Activated CD4-positive, alpha-beta T cell treated with anti-CD3 and anti-CD28 coated beads, Interleukin-2, amount 10 ng/mL, durations not matched to agents 24 days and 14 days (primary cell): ENCODE data around the gene SLC6A19. TPM values are rescaled to one million over a fixed set of nuclear protein-coding genes. Genes with fewer than 3 reads are reported as not detected.

ENCODE experiments used
- DNase-seq: peaks from one replicate; pipeline ENCODE4 v3.0.0; 2022
- H3K27ac Mint-ChIP-seq: one replicate; pipeline ENCODE4 v1.8.0; 2022; ENCODE audit warnings: mild to moderate bottlenecking, mixed read lengths
- H3K27me3 Mint-ChIP-seq: one replicate; pipeline ENCODE4 v1.8.0; 2022; ENCODE audit warnings: mixed read lengths
- H3K36me3 Mint-ChIP-seq: one replicate; pipeline ENCODE4 v1.8.0; 2022; ENCODE audit warnings: low read depth, mild to moderate bottlenecking, mixed read lengths
- H3K4me1 Mint-ChIP-seq: one replicate; pipeline ENCODE4 v1.8.0; 2021; ENCODE audit warnings: mixed read lengths
- H3K4me3 Mint-ChIP-seq: one replicate; pipeline ENCODE4 v1.8.0; 2022; ENCODE audit warnings: mild to moderate bottlenecking, moderate library complexity, mixed read lengths
- H3K9me3 Mint-ChIP-seq: one replicate; pipeline ENCODE4 v1.8.0; 2021; ENCODE audit warnings: mixed read lengths
- intact Hi-C: fragments of 100-400 bp; cut with micrococcal nuclease; formaldehyde crosslinking; loops from one replicate; pipeline ENCODE4 v1.15.1; 2023
- total RNA-seq: library from RNA; stranded (reverse); gene quantifications from 2 replicates; pipeline ENCODE4 v1.2.3, GENCODE V29; 2022

Gene SLC6A19
- total RNA-seq, 1 donor from 2014 or later: not detected

DNA sequence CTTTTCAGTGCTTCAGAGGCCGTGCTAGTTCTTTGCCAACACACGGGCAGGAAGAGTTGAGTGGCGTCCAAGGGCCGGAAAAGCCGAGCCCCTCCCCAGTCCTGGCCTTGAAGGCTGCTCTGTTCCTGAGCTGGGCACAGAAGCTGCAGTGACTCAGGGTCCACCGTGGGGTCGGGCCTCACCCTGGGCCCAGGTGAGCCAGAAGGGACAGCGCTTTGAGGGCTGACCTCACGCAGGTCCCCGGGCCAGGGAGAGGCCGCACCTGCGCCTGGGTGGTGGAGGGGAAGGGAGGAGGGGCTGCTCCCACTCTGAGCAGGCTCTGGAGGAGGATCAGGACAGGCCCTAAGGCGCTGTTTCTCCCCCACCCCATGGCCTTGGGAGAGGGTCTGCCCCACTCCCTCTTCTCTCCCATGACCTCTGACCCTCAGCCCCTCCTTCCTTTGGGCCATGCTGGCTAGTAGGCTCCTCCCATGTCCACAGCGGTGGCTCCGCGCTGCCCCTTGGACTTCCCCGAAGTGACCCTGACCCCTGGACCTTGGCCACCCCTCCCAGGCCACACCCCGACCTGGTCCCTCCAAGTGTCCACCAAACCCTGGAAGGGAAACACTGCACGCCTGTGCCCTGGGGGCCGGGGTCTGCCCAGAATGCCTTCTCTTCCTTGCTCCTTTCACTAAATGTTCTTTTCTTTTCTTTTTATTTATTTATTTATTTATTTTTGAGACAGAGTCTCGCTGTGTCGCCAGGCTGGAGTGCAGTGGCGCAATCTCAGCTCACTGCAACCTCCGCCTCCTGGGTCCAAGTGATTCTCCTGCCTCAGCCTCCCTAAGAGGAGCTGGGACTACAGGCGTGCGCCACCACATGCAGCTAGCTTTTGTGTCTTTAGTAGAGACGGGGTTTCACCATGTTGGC lies 19.7 kb upstream of the SLC6A19 start:
- Mint-ChIP-seq H3K36me3 (no peaks in the 10 kb centered on the region), H3K4me3 (no peak overlapping the region), H3K27me3 (no peaks in the 10 kb centered on the region), H3K9me3 (no peaks in the 10 kb centered on the region), H3K27ac (no peak overlapping the region), H3K4me1 (no peaks in the 10 kb centered on the region)
- intact Hi-C loops: no loop called here
- DNase-seq: no peak

DNA sequence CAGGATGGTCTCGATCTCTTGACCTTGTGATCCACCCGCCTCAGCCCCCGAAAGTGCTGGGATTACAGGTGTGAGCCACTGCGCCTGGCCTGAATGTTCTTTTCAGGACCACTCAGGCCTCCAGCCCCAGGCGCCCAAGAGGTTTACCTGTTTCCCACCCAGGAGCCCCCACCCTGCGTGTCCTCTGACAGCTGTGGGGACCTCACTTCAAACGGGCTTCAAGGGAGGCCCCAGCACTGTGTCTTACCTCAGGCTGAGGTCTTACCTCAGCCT lies 19.1 kb upstream of the SLC6A19 start:
- H3K9me3 Mint-ChIP-seq: no peaks in the 10 kb centered on the region
- intact Hi-C loops: no loop called here
- DNase-seq: no peak
- no peaks in the 10 kb centered on the region for H3K4me1 Mint-ChIP-seq
- no peaks in the 10 kb centered on the region for H3K36me3 Mint-ChIP-seq
- no peak overlapping the region for H3K27ac Mint-ChIP-seq
- H3K4me3 Mint-ChIP-seq: no peak overlapping the region
- H3K27me3 Mint-ChIP-seq: no peaks in the 10 kb centered on the region

GRCh38 chr5:1182633-1183423 lies 18.6 kb upstream of the SLC6A19 start:
- Mint-ChIP-seq H3K9me3 (no peaks in the 10 kb centered on the region), H3K4me3 (no peak overlapping the region), H3K27ac (no peak overlapping the region), H3K27me3 (no peaks in the 10 kb centered on the region), H3K4me1 (no peaks in the 10 kb centered on the region), H3K36me3 (no peaks in the 10 kb centered on the region)
- no peak for DNase-seq
- intact Hi-C loops: no loop called here

- no peaks in the 10 kb centered on the region for H3K27me3 Mint-ChIP-seq
- H3K36me3 Mint-ChIP-seq: no peaks in the 10 kb centered on the region
- DNase-seq: no peak
- no peak overlapping the region for H3K4me3 Mint-ChIP-seq
- no peaks in the 10 kb centered on the region for H3K9me3 Mint-ChIP-seq
- no peaks in the 10 kb centered on the region for H3K4me1 Mint-ChIP-seq
- intact Hi-C loops: no loop called here
- H3K27ac Mint-ChIP-seq: no peak overlapping the region
Measured at GRCh38 chr5:1183424-1184162, 17.8 kb upstream of the SLC6A19 start.

- intact Hi-C loops: no loop called here
- Mint-ChIP-seq H3K27ac (no peak overlapping the region), H3K36me3 (no peaks in the 10 kb centered on the region), H3K4me1 (no peaks in the 10 kb centered on the region), H3K4me3 (no peak overlapping the region), H3K27me3 (no peaks in the 10 kb centered on the region), H3K9me3 (no peaks in the 10 kb centered on the region)
- DNase-seq: no peak
Measured at GRCh38 chr5:1184163-1184470, 17.3 kb upstream of the SLC6A19 start.

GRCh38 chr5:1184481-1184880 lies 16.9 kb upstream of the SLC6A19 start:
- H3K27me3 Mint-ChIP-seq: peaks cover 2% of the 10 kb centered on the region
- no peak overlapping the region for H3K4me3 Mint-ChIP-seq
- intact Hi-C loops: no loop called here
- no peaks in the 10 kb centered on the region for H3K9me3 Mint-ChIP-seq
- DNase-seq: no peak
- H3K36me3 Mint-ChIP-seq: no peaks in the 10 kb centered on the region
- no peak overlapping the region for H3K27ac Mint-ChIP-seq
- no peaks in the 10 kb centered on the region for H3K4me1 Mint-ChIP-seq

DNA sequence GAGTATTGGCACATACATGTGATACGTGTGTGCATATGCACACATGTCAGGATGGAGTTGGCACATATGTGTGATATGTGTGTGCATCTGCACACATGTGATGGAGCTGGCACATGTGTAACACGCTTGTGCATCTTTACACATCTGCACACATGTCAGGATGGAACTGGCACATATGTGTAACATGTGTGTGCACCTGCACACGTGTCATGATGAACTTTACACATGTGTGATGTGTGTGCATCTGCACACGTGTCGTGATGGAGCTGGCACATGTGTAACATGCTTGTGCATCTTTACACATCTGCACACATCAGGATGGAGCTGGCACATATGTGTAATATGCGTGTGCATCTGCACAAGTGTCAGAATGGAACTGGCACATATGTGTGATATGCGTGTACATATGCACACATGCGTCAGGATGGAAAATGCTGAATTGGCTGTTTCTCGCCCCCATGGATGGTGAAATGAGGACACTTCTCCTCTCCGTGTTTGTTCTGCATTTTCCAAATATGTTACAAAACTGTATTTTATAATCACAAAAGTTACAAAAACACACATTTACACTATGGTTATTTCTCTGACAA lies 16.3 kb upstream of the SLC6A19 start:
- Mint-ChIP-seq H3K27ac (no peak overlapping the region), H3K27me3 (peaks cover 3% of the 10 kb centered on the region), H3K4me1 (no peaks in the 10 kb centered on the region), H3K36me3 (no peaks in the 10 kb centered on the region), H3K9me3 (no peaks in the 10 kb centered on the region), H3K4me3 (no peak overlapping the region)
- intact Hi-C loops: no loop called here
- no peak for DNase-seq

- H3K4me1 Mint-ChIP-seq: no peaks in the 10 kb centered on the region
Measured at GRCh38 chr5:1185629-1186350, 15.6 kb upstream of the SLC6A19 start.

GRCh38 chr5:1186351-1187233 lies 14.8 kb upstream of the SLC6A19 start:
- no peak for DNase-seq
- peaks cover 13% of the 10 kb centered on the region for H3K27me3 Mint-ChIP-seq
- no peaks in the 10 kb centered on the region for H3K4me1 Mint-ChIP-seq
- intact Hi-C loops: no loop called here
- H3K27ac Mint-ChIP-seq: no peak overlapping the region
- H3K9me3 Mint-ChIP-seq: no peaks in the 10 kb centered on the region
- H3K36me3 Mint-ChIP-seq: no peaks in the 10 kb centered on the region
- no peak overlapping the region for H3K4me3 Mint-ChIP-seq

More at GRCh38 chr5:1185629-1186350, 15.6 kb upstream of the SLC6A19 start:
- DNase-seq: no peak
- Mint-ChIP-seq H3K27me3 (peaks cover 10% of the 10 kb centered on the region), H3K27ac (no peak overlapping the region), H3K4me3 (no peak overlapping the region), H3K9me3 (no peaks in the 10 kb centered on the region), H3K36me3 (no peaks in the 10 kb centered on the region)
- intact Hi-C loops: no loop called here

GRCh38 chr5:1187234-1187949 lies 14.0 kb upstream of the SLC6A19 start:
- H3K27ac Mint-ChIP-seq: no peak overlapping the region
- no peaks in the 10 kb centered on the region for H3K36me3 Mint-ChIP-seq
- DNase-seq: no peak
- H3K9me3 Mint-ChIP-seq: no peaks in the 10 kb centered on the region
- no peaks in the 10 kb centered on the region for H3K4me1 Mint-ChIP-seq
- H3K27me3 Mint-ChIP-seq: peaks cover 15% of the 10 kb centered on the region
- no peak overlapping the region for H3K4me3 Mint-ChIP-seq
- intact Hi-C loops: no loop called here

DNA sequence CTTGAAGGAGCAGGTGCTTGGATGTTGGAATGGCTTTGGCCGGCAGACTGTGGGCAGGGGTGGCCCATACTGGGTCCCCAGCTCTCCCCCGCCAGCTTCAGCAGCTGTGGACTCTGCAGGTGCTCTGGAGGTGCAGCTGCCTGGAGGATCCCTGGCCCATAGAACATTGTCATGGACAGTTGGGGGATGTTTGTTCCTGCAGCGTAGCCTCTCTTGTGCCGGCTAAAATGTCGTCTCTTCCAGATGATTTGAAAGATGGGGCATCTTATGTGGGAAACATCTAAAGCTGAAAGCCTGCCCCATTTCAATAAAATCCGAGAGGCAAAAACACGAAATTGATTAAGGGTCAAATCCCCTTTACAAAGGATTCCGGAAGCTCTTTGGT lies 13.5 kb upstream of the SLC6A19 start:
- no peaks in the 10 kb centered on the region for H3K36me3 Mint-ChIP-seq
- H3K9me3 Mint-ChIP-seq: no peaks in the 10 kb centered on the region
- H3K4me3 Mint-ChIP-seq: no peak overlapping the region
- H3K27ac Mint-ChIP-seq: no peak overlapping the region
- DNase-seq: no peak
- no peaks in the 10 kb centered on the region for H3K4me1 Mint-ChIP-seq
- intact Hi-C loops: no loop called here
- H3K27me3 Mint-ChIP-seq: peaks cover 17% of the 10 kb centered on the region

DNA sequence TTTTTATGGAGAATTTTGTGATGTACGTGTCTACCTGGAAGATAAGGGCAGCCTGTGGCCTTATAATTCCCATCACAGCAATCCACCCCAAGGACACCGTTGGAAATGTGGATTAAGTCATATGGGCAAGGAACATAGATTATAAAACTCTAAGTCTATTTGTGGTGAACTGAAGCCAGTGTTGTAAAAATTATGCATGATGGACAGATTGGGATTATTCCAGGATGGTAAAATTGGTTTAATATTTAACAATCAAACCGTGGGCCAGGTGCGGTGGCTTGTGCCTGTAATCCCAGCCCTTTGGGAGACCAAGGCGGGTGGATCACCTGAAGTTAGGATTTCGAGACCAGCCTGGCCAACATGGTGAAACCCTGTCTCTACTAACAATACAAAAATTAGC lies 12.9 kb upstream of the SLC6A19 start:
- Mint-ChIP-seq H3K27me3 (peaks cover 19% of the 10 kb centered on the region), H3K9me3 (no peaks in the 10 kb centered on the region), H3K36me3 (no peaks in the 10 kb centered on the region), H3K27ac (no peak overlapping the region), H3K4me1 (no peaks in the 10 kb centered on the region), H3K4me3 (no peak overlapping the region)
- DNase-seq: no peak
- intact Hi-C loops: no loop called here
